Stimulated activated CD4-positive, alpha-beta T cell treated with anti-CD3 and anti-CD28 coated beads, Interleukin-1b, Interleukin-23, amount 100 ng/mL, for 4 hours (primary cell): ENCODE data around the gene ACAP1.
"Not testable (repeated sequence)": the region's sequence is repeated elsewhere in the genome, so short reads cannot be mapped to it uniquely, and the experiment has no call there.

ENCODE experiments used
- DNase-seq, 2 donors: peaks; one replicate each; pipeline ENCODE4 v3.0.0-alpha.2; 2020; ENCODE audit warnings: low read depth in 2 of 2

ACAP1 gene

DNA sequence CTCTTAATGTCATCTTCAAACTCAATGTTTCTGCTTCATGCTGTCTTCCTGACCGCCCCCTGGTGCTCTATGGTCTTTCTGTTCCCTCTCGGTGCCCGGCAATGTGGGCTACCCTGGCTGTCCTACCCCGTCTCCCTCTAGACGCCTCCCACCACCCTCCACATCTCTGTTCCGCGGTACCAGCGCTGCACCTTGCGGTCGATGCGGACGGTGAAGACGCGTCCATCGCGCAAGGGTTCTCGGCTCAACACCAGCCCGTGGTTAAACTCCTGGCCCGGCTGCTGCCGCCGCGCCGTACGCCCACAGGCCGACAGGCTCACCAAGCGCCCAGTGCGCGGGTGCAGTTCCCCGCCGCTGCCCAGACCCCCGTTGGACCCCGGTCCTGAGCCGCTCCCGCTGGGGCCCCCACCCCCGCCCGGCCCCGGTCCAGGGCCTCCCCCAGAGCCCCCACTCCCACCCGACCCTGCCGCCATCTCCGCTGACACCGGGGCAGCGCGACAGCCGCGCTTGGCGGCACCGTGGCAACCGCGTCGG, 7.4 kb upstream of the ACAP1 start, which contains the start of gene NEURL4:
NEURL4 (minus strand) TSS at position 496 of the 534 bp plus-strand sequence; CDS start at position 473, 23 bp downstream.
- no peak for DNase-seq

DNA sequence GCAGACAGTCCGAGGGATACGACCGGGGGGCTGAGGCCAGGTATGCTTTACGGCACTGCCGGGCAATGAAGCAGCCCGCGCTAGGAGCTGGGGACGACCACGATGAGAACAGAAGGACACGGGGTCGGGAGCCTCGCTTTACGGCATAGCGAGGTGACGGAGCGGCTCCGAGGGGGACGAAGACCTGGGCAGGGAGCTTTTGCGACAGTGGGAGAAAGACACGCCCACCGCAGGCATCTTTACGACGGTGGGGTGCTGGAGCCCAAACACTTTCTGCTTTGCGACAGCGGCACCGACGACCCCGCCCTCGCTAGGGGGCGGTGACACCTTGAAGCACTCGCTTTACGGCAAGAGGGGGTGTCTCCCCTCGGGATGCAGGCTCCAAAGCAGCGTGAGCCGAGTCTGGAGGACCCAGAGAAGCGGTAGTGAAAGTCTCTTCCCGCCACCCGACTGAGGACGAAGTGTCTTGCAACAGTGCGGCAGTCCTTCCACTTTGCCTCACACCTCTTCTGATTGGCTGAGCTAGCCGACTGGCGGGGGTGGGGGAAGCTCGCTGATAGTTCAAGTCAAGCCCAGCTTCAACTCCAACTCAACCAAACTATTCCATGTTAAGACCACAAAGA, 6.8 kb upstream of the ACAP1 start:
- peak; percentile 90 to 91 for DNase-seq

DNA sequence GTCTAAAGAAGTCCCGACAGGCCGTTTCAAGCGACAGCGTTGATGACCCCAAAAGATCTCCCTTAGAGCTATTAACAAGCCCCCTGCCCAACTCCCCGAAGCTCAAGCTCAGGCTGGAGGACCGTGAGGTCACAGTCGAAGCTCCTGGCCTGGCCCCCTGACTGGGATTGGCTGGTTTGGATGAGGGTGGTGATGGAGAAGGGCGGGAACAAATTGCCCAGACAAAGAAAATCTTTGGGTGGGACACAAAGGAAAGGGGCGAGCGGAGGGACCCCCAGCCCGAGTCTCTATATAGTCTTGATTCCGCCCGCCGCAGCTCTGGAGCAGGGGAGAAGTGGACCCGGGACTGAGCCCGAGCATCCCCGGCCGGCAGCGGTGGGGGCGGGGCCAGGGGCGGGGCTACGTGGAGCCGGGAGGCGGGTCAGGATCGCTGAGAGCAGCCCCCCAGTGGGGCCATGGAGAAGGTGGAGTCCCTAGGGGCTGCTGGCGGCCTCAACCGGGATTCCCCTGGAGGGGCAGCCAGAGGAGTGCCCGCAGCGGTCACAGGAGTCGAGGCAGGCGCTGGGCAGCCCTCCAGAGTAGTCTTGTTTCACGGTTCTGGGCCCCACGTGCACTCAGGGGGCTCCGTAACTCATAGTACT, 6.2 kb upstream of the ACAP1 start:
- peak; percentile 58 to 79 for DNase-seq

DNA sequence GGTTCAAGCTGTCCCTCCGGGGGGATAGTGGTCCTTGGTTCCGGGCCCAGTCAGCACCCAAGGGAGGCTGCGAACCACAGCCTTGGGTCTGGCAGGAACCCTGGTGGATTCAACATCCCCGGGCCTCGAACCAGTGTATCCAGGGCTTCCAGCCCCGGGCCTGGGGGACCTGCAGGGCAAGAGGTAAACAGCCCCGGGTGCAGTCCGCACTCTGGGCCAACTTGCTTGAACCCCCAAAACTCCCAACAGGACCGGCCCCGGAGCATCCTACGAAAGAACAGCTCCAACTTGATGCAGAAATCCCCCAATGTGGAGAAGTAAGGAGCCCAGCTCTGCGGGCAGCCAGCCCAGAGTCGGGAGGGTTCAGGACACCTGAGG, 5.7 kb upstream of the ACAP1 start:
- no peak for DNase-seq

DNA sequence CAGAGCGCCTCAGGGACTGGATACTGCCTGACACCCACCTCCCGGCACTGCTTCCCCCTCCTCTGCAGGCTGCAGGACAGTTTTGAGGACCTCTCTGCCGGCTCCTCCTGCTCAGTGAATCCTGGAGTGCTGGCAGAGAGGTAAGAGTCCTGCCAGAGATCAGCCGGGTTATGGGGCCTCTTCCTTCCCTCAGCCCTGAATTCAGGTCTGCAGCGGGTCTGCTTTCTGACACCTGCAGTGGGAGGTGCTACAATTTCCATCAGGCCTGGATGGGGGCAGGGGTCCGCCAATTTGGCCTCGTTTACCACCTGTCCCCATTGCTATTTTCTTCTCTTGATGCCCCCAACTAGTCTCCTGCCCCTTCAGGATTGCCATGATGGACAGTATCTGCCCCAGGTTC, 4.2 kb upstream of the ACAP1 start:
- DNase-seq = no peak

DNA sequence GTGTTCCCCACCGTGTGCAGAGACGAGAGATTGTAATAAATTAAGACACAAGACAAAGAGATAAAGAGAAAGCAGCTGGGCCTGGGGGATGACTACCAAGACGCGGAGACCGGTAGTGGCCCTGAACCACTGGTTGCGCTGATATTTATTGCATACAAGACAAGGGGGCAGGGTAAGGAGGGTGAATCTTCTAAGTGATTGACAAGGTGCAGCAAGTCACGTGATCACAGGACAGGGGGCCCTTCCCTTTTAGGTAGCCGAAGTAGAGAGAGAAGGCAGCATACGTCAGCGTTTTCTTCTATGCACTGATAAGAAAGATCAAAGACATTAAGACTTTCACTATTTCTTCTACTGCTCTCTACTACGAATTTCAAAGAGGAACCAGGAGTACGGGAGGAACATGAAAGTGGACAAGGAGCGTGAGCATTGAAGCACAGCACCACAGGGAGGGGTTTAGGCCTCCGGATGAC, 3.7 kb upstream of the ACAP1 start:
- not testable (repeated sequence) for DNase-seq

DNA sequence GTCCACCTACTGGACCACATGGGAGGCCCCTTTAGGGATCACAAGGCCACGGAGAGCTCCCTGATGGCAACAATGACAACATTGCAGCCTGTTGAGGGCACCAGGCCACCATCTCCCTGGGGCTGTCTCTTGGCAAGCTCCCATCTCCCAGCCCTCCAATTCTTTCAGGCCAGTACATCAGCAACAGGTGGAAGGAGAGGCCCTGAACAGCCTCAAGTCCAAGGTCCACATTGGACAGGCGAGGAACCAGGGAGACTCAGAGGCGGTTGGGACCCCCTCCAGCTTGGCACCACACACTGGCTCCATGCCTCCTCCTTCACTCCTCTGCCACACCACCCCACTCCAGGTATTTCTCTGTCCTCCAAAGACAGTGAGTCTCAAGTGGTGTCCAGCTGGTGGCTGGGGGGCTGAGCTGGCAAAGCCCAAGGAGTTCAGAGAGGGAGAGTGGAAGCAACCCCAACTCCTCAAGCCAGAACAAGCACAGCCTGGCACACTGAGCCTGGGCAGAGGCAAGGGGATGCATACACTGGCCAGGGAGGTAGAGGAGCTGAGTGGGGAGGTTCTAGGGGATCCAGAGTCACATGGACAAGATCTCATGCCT, 1.3 kb upstream of the ACAP1 start:
- DNase-seq = no peak

GRCh38 chr17:7335765-7336164, 564 bp upstream of the ACAP1 start:
- not testable (repeated sequence) for DNase-seq

DNA sequence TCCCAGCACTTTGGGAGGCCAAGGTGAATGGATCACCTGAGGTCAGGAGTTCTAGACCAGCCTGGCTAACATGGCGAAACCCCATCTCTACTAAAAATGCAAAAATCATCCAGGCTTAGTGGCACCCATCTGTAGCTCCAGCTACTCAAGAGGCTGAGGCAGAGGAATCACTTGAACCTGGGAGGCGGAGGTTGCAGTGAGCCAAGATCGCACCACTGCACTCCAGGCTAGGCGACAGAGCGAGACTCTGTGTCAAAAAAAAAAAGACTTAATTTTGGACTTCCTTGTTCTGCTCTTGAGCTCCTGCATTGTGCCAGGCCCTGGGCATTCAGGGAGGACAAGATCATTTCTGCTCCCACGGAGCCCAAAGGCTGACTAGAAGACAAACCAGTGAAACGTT, 1.3 kb downstream of the ACAP1 start:
- not testable (repeated sequence) for DNase-seq

DNA sequence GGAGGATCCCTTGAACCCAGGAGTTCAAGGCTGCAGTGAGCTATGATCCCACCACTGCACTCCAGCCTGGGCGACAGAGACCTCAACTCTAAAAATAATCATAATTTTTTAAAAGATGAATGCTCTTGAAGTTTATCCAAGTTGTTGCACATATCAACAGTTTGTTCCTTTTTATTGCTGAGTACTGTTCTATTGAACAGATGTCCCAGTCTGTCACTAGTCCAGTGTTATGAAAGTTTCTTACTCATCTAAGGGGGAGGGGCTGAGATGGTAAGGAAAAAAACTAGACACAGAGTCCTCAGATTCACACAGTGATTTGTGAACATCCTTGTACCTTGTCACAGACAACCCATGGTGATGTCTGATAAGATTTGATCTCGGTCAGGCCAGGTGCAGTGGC, 3.9 kb downstream of the ACAP1 start:
- DNase-seq = no peak

GRCh38 chr17:7341842-7342241, 5.5 kb downstream of the ACAP1 start:
- no peak for DNase-seq

DNA sequence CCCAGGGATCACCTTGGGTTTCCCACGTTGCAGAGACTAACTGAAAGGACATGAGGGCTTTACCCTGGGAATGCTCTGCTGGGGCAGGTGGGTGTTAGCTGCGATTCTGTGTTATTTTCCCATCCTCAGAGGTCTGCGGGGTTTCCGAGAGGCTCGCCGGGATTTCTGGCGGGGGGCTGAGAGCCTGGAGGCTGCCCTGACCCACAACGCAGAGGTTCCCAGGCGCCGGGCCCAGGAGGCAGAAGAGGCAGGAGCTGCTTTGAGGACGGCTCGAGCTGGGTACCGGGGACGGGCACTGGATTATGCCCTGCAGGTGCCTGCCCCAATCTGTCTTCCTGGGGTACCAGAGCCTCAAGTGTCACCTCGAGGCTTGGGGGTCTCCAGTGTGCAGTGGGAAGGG, 6.9 kb downstream of the ACAP1 start:
- no peak for DNase-seq

DNA sequence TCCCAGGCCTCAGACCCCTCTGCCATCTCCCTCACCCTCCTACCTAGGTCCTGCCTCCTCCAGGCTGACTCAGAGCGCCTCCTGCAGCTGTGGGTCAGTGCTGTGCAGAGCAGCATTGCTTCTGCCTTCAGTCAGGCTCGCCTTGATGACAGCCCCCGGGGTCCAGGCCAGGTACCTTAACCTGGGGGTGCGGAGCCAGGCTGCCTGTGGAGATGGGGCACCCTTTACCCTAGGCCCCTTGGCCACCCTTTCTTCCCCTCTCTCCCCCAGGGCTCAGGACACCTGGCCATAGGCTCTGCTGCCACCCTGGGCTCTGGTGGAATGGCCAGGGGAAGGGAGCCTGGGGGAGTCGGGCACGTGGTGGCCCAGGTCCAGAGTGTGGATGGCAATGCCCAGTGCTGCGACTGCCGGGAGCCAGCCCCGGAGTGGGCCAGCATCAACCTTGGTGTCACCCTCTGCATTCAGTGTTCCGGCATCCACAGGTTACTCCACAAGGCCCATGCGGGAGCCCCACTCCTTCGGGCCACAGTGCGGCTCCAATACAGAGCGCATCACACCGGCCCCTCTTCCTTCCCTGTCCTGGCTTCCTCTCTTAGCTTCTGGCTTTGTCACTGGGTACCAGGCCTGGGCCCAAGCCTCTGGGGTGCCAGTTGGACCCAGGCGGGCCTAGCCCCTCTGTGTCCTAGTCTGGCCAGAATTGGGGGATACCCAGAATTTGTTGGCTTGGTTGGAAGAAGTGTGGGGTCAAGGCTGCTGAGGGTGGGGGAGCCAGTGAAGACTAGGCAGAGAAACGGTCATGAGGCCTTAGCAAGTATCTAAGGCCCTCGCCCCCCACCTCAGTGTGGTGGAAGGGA, 10.7 kb downstream of the ACAP1 start:
- DNase-seq = no peak

GRCh38 chr17:7347630-7348477, 11.5 kb downstream of the ACAP1 start:
- no peak for DNase-seq

GRCh38 chr17:7348478-7349242, 12.3 kb downstream of the ACAP1 start:
- no peak for DNase-seq

GRCh38 chr17:7351665-7352502, 15.6 kb downstream of the ACAP1 start, which contains the start of gene KCTD11:
Gene KCTD11 (plus strand): TSS chr17:7352162.
- peak; percentile 37 to 66 for DNase-seq

DNA sequence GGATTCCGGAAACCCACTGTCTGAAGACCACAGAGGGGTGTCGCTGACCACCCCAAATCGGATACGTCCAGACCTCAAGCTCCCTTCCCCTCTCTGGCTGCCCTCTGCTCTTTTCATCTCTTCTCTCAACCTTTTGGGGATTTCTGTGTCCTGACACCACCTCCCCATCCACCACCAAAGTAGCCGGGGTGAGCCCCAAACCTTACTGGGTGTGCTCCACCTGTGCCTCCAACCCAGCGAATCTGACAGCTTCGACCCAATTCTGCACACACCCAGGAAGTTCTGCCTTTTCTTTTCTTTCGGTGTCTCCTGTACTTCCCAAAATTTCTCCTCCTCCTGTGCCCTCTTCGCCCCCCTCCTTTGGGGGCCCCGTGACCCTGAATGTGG, 16.2 kb downstream of the ACAP1 start:
- no peak for DNase-seq

DNA sequence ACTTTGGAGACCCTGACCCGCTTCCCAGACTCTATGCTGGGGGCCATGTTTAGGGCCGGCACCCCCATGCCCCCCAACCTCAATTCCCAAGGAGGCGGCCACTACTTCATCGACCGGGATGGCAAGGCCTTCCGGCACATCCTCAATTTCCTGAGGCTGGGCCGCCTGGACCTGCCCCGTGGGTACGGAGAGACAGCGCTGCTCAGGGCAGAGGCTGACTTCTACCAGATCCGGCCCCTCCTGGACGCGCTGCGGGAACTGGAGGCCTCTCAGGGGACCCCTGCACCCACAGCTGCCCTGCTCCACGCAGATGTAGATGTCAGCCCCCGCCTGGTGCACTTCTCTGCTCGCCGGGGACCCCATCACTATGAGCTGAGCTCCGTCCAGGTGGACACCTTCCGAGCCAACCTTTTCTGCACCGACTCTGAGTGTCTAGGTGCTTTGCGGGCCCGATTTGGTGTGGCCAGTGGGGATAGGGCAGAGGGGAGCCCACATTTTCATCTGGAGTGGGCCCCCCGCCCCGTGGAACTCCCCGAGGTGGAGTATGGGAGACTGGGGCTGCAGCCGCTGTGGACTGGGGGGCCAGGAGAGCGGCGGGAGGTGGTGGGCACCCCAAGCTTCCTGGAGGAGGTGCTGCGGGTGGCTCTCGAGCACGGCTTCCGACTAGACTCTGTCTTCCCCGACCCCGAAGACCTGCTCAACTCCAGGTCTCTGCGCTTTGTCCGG, 16.7 kb downstream of the ACAP1 start:
- DNase-seq = no peak
